ENCODE data around the gene PIGN. TPM values are rescaled to one million over a fixed set of nuclear protein-coding genes. Genes with fewer than 3 reads are reported as not detected.

Gene PIGN
- total and polyA plus RNA-seq, 2 of the 8 experiments (the other 6 are each of a cell fraction or from before 2014, with no cell fraction given) = 20.9 to 26.3 TPM

- no peak overlapping the region for H2AFZ ChIP-seq (ENCODE audit: low read length)
- POLR2A ChIA-PET (ENCODE audit: partially characterized antibody) = no interaction called here
- H3K4me3 ChIP-seq (ENCODE audit: extremely low read depth in 1 of 4, insufficient read depth in 2 of 4, low read depth in 3 of 4, low read length in 4 of 4) = no peak overlapping the region
- H2BK15ac ChIP-seq (ENCODE audit: low read length) = no peak overlapping the region
- no peak overlapping the region for H2BK5ac ChIP-seq (ENCODE audit: low read depth, low read length)
- no peak overlapping the region for H4K5ac ChIP-seq (ENCODE audit: insufficient read length, low read depth, low read length)
- H3K27me3 ChIP-seq (replicated peaks in 1 of 4; ENCODE audit: control insufficient read depth in 3 of 4, extremely low read depth in 1 of 4, insufficient read depth in 3 of 4, low read length in 3 of 4) = no peaks in the 10 kb centered on the region
- H3K27ac ChIP-seq (ENCODE audit: low read depth, low read length) = no peak overlapping the region
- no peak overlapping the region for H3K56ac ChIP-seq (replicated peaks; ENCODE audit: insufficient read length, low read depth, low read length)
- H3K9me3 ChIP-seq (ENCODE audit: insufficient read depth in 2 of 2, low read depth in 1 of 2, low read length in 1 of 2) = no peaks in the 10 kb centered on the region
- H4K20me1 ChIP-seq (replicated peaks in 1 of 2; ENCODE audit: control insufficient read depth in 1 of 2, insufficient read depth in 2 of 2, low read length in 2 of 2) = peaks cover 0 to 1% of the 10 kb centered on the region in 2 experiments
- DNase-seq (ENCODE audit: low read depth in 1 of 2, low spot score in 2 of 2) (no peak), FAIRE-seq (no peak)
- no peak overlapping the region for H3K14ac ChIP-seq (ENCODE audit: insufficient read length)
- H3K36me3 ChIP-seq (ENCODE audit: control insufficient read depth in 2 of 4, insufficient read depth in 4 of 4, low read length in 3 of 4) = no peaks in the 10 kb centered on the region; a peak in 1 of 8 replicates
- H3K4ac ChIP-seq (replicated peaks; ENCODE audit: insufficient read length, low read depth, low read length) = no peak overlapping the region
- H4K91ac ChIP-seq (replicated peaks; ENCODE audit: insufficient read length, low read length) = no peak overlapping the region
- CTCF ChIA-PET (ENCODE audit: partially characterized antibody) = no interaction called here
- no peak overlapping the region for H4K8ac ChIP-seq (ENCODE audit: extremely low read depth, insufficient read depth, low read length)
- no peak overlapping the region for H3K18ac ChIP-seq (ENCODE audit: extremely low read depth, low read length)
- H3K79me2 ChIP-seq (ENCODE audit: control insufficient read depth in 1 of 2, insufficient read depth in 2 of 2, low read length in 2 of 2) = no peaks in the 10 kb centered on the region
- no peak overlapping the region for H3K9ac ChIP-seq (replicated peaks in 1 of 4; ENCODE audit: extremely low read depth in 1 of 4, low read depth in 3 of 4, low read length in 3 of 4)
- no peak overlapping the region for H2BK120ac ChIP-seq (replicated peaks; ENCODE audit: low read depth, low read length)
- no peaks in the 10 kb centered on the region for H3K4me1 ChIP-seq (replicated peaks in 1 of 4; ENCODE audit: control insufficient read depth in 3 of 4, insufficient read depth in 4 of 4, low read length in 3 of 4)
- H3K23ac ChIP-seq (ENCODE audit: insufficient read length) = no peak overlapping the region
- no peaks in the 10 kb centered on the region for H3K79me1 ChIP-seq (ENCODE audit: low read depth, low read length)
- H2BK12ac ChIP-seq (ENCODE audit: low read depth, low read length) = no peak overlapping the region
- no peak overlapping the region for H3K4me2 ChIP-seq (ENCODE audit: insufficient read depth in 1 of 2, low read depth in 2 of 2, low read length in 2 of 2)
- no peak overlapping the region for H2BK20ac ChIP-seq (ENCODE audit: low read length)
- no peaks in the 10 kb centered on the region for H3K23me2 ChIP-seq (ENCODE audit: low read depth, low read length)
- 96% methylated on average over 1 of the region's 1 CpG; no CpG with 5 or more reads in 1 of the 2 experiments for WGBS, 2 experiments (ENCODE audit: extremely low coverage in 1 of 2, insufficient coverage in 1 of 2, insufficient read length in 1 of 2, insufficient replicate concordance in 2 of 2, low coverage in 1 of 2, low lambda C conversion rate in 2 of 2, missing lambda C conversion rate in 1 of 2)
- H2AK5ac ChIP-seq (ENCODE audit: low read depth, low read length) = no peak overlapping the region
- TF ChIP-seq TEAD4 (IDR thresholded peaks at IDR 0.05; ENCODE audit: low read depth, low read length) (no peak), EP300 (IDR thresholded peaks at IDR 0.05; ENCODE audit: borderline replicate concordance in 1 of 2, low read depth in 2 of 2, low read length in 2 of 2) (no peak), POLR2A (IDR thresholded peaks at IDR 0.05; ENCODE audit: control extremely low read depth in 1 of 2, low read depth in 2 of 2, low read length in 2 of 2) (no peak), CTBP2 (IDR thresholded peaks at IDR 0.05; ENCODE audit: borderline replicate concordance, insufficient read depth, insufficient read length, low read length) (no peak), HDAC6 (IDR thresholded peaks at IDR 0.05; ENCODE audit: low read depth, low read length) (no peak), NRF1 (IDR thresholded peaks at IDR 0.05; ENCODE audit: low read depth, low read length) (no peak), MAFK (IDR thresholded peaks at IDR 0.05; ENCODE audit: low read depth, low read length) (no peak), JUN (IDR thresholded peaks at IDR 0.05; ENCODE audit: low read depth, low read length) (no peak), SRF (IDR thresholded peaks at IDR 0.05; ENCODE audit: low read depth, low read length) (no peak), TAF7 (optimal IDR thresholded peaks at IDR 0.05; ENCODE audit: borderline replicate concordance, low read depth, low read length) (no peak), MAX (IDR thresholded peaks at IDR 0.05) (no peak), KDM1A (IDR thresholded peaks at IDR 0.05; ENCODE audit: borderline replicate concordance, low read length) (no peak), EZH2 (IDR thresholded peaks at IDR 0.05; ENCODE audit: low read depth, low read length, severe bottlenecking) (no peak), RNF2 (IDR thresholded peaks at IDR 0.05; ENCODE audit: borderline replicate concordance, low read depth, low read length, missing control alignments, poor library complexity, severe bottlenecking) (no peak)
These were observed 77.2 kb downstream of the PIGN start for GRCh38 chr18:62109676-62110075.

All from H1 (cell line).